Left lung (tissue), 10 donors: ENCODE measurements around the gene SLC35A1. TPM values are rescaled to one million over a fixed set of nuclear protein-coding genes. Genes with fewer than 3 reads are reported as not detected.

Experiments used
- ATAC-seq: fragments of 200-7000 bp; cut with Tn5 transposase; one replicate; pipeline ENCODE4 v1.9.1; 2020; ENCODE audit warnings: moderate library complexity
- DNase-seq, 4 donors: peaks; one replicate each; pipeline ENCODE4 v3.0.0-alpha.2; 2013 to 2020
- H3K27ac ChIP-seq, 2 donors: fragments of 200-600 bp; sonication (generic) in 1 of 2; one replicate each; pipeline versions ENCODE4 v1.5.0 to v1.8.0; 2020 to 2021
- H3K27me3 ChIP-seq, 2 donors: fragments of 200-600 bp; sonication (generic) in 1 of 2; one replicate each; pipeline versions ENCODE4 v1.5.0 to v1.8.0; 2020 to 2021
- H3K36me3 ChIP-seq, 2 donors: fragments of 200-600 bp; sonication (generic) in 1 of 2; one replicate each; pipeline versions ENCODE4 v1.5.0 to v1.8.0; 2020 to 2021
- H3K4me1 ChIP-seq, 2 donors: fragments of 200-600 bp; one replicate each; pipeline ENCODE4 v1.8.0; 2021
- H3K4me3 ChIP-seq, 2 donors: fragments of 200-600 bp; sonication (generic) in 1 of 2; one replicate each; pipeline versions ENCODE4 v1.5.0 to v1.8.0; 2020 to 2021; ENCODE audit warnings: mild to moderate bottlenecking in 1 of 2
- H3K9me3 ChIP-seq, 2 donors: fragments of 200-600 bp; sonication (generic) in 1 of 2; one replicate each; pipeline versions ENCODE4 v1.5.0 to v1.8.0; 2020 to 2021
- CTCF ChIP-seq, 2 donors: fragments of 200-600 bp; sonication (generic) in 1 of 2; IDR thresholded peaks; one replicate each; pipeline versions ENCODE4 v1.5.0 to v1.8.0; 2021; ENCODE audit warnings: antibody characterized with exemption in 2 of 2
- intact Hi-C, 2 donors: fragments of 100-400 bp; cut with DNase I; formaldehyde crosslinking; loops; one replicate each; pipeline versions ENCODE4 v1.11.2 to v1.14.2; 2022
- polyA plus RNA-seq, 6 donors: library from polyadenylated mRNA; unstranded; fragments of 120-200 nt; gene quantifications; one replicate each; pipeline ENCODE4 v1.2.1, GENCODE V29; 2013; ENCODE audit not compliant: insufficient read length in 6 of 6
- total RNA-seq, 2 donors: library from RNA; stranded (reverse); fragmentation: NEBNext Ultra II Directional; extraction: Animal tissue kit (Norgen Biotek cat#: 25700); gene quantifications; one replicate each; pipeline ENCODE4 v1.2.1, GENCODE V29; 2021
- donor health status: DM: no; HTN: yes; CAD: no.
- donor health status: DM: no; HTN: no; CAD: no.

SLC35A1 gene
- total and polyA plus RNA-seq, 8 donors: 32.0 to 64.1 (median 54.4) TPM

GRCh38 chr6:87541744-87542143 lies 69.0 kb downstream of the SLC35A1 start:
- TF ChIP-seq CTCF (IDR thresholded peaks at IDR 0.05): no peak
- no peak overlapping the region for H3K4me3 ChIP-seq
- ATAC-seq: no peak
- H3K36me3 ChIP-seq: peaks cover 0 to 62% of the 10 kb centered on the region in 2 donors
- H3K4me1 ChIP-seq: no peaks in the 10 kb centered on the region
- peaks cover 0 to 4% of the 10 kb centered on the region in 2 donors for H3K9me3 ChIP-seq
- intact Hi-C loops: no loop called here
- no peak for DNase-seq
- H3K27me3 ChIP-seq: no peaks in the 10 kb centered on the region
- H3K27ac ChIP-seq: no peak overlapping the region

- DNase-seq (no peak), ATAC-seq (no peak)
- no peak for TF ChIP-seq CTCF (IDR thresholded peaks at IDR 0.05)
- H3K9me3 ChIP-seq: peaks cover 0 to 4% of the 10 kb centered on the region in 2 donors
- no peak overlapping the region for H3K27ac ChIP-seq
- H3K4me3 ChIP-seq: no peak overlapping the region
- H3K4me1 ChIP-seq: no peaks in the 10 kb centered on the region
- intact Hi-C loops: no loop called here
- peaks cover 0 to 66% of the 10 kb centered on the region in 2 donors for H3K36me3 ChIP-seq
- H3K27me3 ChIP-seq: no peaks in the 10 kb centered on the region
These were observed 71.1 kb downstream of the SLC35A1 start for GRCh38 chr6:87543696-87544473.

GRCh38 chr6:87544474-87544735 lies 71.6 kb downstream of the SLC35A1 start:
- Histone ChIP-seq H3K4me1 (no peaks in the 10 kb centered on the region), H3K36me3 (peaks cover 0 to 66% of the 10 kb centered on the region in 2 donors)

GRCh38 chr6:87551799-87552198 lies 79.0 kb downstream of the SLC35A1 start:
- no peaks in the 10 kb centered on the region for H3K4me1 ChIP-seq
- H3K36me3 ChIP-seq: peaks cover 13 to 65% of the 10 kb centered on the region in 2 donors
- TF ChIP-seq CTCF (IDR thresholded peaks at IDR 0.05): no peak
- no peak for DNase-seq
- H3K9me3 ChIP-seq: no peaks in the 10 kb centered on the region
- no peak overlapping the region for H3K4me3 ChIP-seq
- H3K27ac ChIP-seq: no peak overlapping the region
- ATAC-seq: no peak
- no peaks in the 10 kb centered on the region for H3K27me3 ChIP-seq
- intact Hi-C loops: no loop called here

More at GRCh38 chr6:87544474-87544735, 71.6 kb downstream of the SLC35A1 start:
- no peak overlapping the region for H3K4me3 ChIP-seq
- intact Hi-C loops: no loop called here
- DNase-seq (no peak), ATAC-seq (no peak)
- H3K27me3 ChIP-seq: no peaks in the 10 kb centered on the region
- H3K27ac ChIP-seq: no peak overlapping the region
- peaks cover 0 to 4% of the 10 kb centered on the region in 2 donors for H3K9me3 ChIP-seq
- no peak for TF ChIP-seq CTCF (IDR thresholded peaks at IDR 0.05)

- TF ChIP-seq CTCF (IDR thresholded peaks at IDR 0.05): no peak
- Histone ChIP-seq H3K4me3 (no peak overlapping the region), H3K9me3 (no peaks in the 10 kb centered on the region), H3K27me3 (no peaks in the 10 kb centered on the region), H3K27ac (no peak overlapping the region), H3K36me3 (peaks cover 13 to 67% of the 10 kb centered on the region in 2 donors), H3K4me1 (no peaks in the 10 kb centered on the region)
- ATAC-seq (no peak), DNase-seq (no peak)
- intact Hi-C loops: no loop called here
These were observed 80.5 kb downstream of the SLC35A1 start for GRCh38 chr6:87553159-87553765.
